Measurements from ENCODE around the gene CD320. TPM values are rescaled to one million over a fixed set of nuclear protein-coding genes. Genes with fewer than 3 reads are reported as not detected.

The CD320 gene
- total and polyA plus RNA-seq, 10 of the 15 experiments (the other 5 are each of a cell fraction or from before 2014, with no cell fraction given), result 1.1 to 134 (median 46.5) TPM

GRCh38 chr19:8352134-8352827 lies 44.1 kb upstream of the CD320 start:
- Histone ChIP-seq H3K9me3 (replicated peaks; ENCODE audit: control insufficient read depth, insufficient read depth, low read length) (no peaks in the 10 kb centered on the region; the same call in 2 of the 3 replicates), H3K36me3 (ENCODE audit: control insufficient read depth in 2 of 2, insufficient read depth in 2 of 2, low read length in 1 of 2) (no peaks in the 10 kb centered on the region), H3K27ac (ENCODE audit: control insufficient read depth, insufficient read depth) (no peak overlapping the region), H3K4me2 (ENCODE audit: control insufficient read depth, insufficient read depth) (no peak overlapping the region), H4K20me1 (ENCODE audit: control insufficient read depth, insufficient read depth) (no peaks in the 10 kb centered on the region), H3K4me1 (ENCODE audit: control insufficient read depth, insufficient read depth, low read length) (no peaks in the 10 kb centered on the region), H3K9ac (ENCODE audit: control insufficient read depth, insufficient read depth, low read length) (no peak overlapping the region), H3K4me3 (no peak overlapping the region), H3K27me3 (replicated peaks in 1 of 2; ENCODE audit: control insufficient read depth in 2 of 2, insufficient read depth in 2 of 2, low read length in 1 of 2) (no peaks in the 10 kb centered on the region), H3K79me2 (ENCODE audit: control insufficient read depth, insufficient read depth, low read length) (no peaks in the 10 kb centered on the region), H2AFZ (ENCODE audit: control insufficient read depth, low read depth, low read length) (no peak overlapping the region)
- WGBS (ENCODE audit: insufficient coverage, insufficient replicate concordance, low lambda C conversion rate, missing lambda C conversion rate), result 14% methylated on average over 5 of the region's 10 CpGs
- ChIA-PET CTCF (interaction anchor here (1.2 to 4.1 kb wide), 8 partner anchors 10 to 226 kb away, joined by 3 to 29 read pairs (median 8); partner anchors contain the start of genes ANGPTL4, HNRNPM, MARCHF2 and MYO1F), SMC1A (ENCODE audit: uncharacterized antibody, unreplicated experiment) (no interaction called here), RAD21 (ENCODE audit: unreplicated experiment) (interaction anchor here (0.9 to 1.7 kb wide), 3 partner anchors 9 to 234 kb away, joined by 3 read pairs; partner anchors contain the start of gene MARCHF2), POLR2A (interaction anchor here (0.5 to 0.7 kb wide), 2 partner anchors 95 to 170 kb away, joined by 4 to 6 read pairs; no protein-coding TSS in a partner anchor)
- in situ Hi-C loops (cut with MboI), result no loop called here
- no TSS peak for BruUV-seq (replicated peaks)
- DNase-seq (ENCODE audit: low read depth, low spot score) (no peak), ATAC-seq (no peak), FAIRE-seq (no peak)
- TF ChIP-seq FOS (IDR thresholded peaks at IDR 0.05; ENCODE audit: borderline replicate concordance, extremely low read depth, insufficient read length), result no peak
- TF ChIP-seq EZH2 (IDR thresholded peaks at IDR 0.05; ENCODE audit: borderline replicate concordance, control insufficient read depth, low read depth, low read length), result no peak
- no peak for TF ChIP-seq IKZF2 (IDR thresholded peaks at IDR 0.05)
- TF ChIP-seq USF1 (IDR thresholded peaks at IDR 0.05; ENCODE audit: borderline replicate concordance, extremely low read length, insufficient read depth, low read depth, low read length), result no peak
- intact Hi-C loops (cut with micrococcal nuclease; ENCODE audit: unreplicated experiment), result loop anchor here (5.0 kb wide), 1 partner anchor 230 kb away; no protein-coding TSS in a partner anchor
